Peyer's patch (tissue), 4 donors: ENCODE results near the gene DNAJA4. TPM values are rescaled to one million over a fixed set of nuclear protein-coding genes. Genes with fewer than 3 reads are reported as not detected.

Experiments
- DNase-seq, 3 donors: peaks; one replicate each; pipeline ENCODE4 v3.0.0-alpha.2; 2017 to 2019
- H3K27ac ChIP-seq, 4 donors: fragments of 200-600 bp; sonication (generic); one replicate each; pipeline ENCODE4 v1.5.1; 2016 to 2019
- H3K27me3 ChIP-seq, 2 donors: fragments of 200-600 bp; sonication (generic); one replicate each; pipeline ENCODE4 v1.5.1; 2019
- H3K36me3 ChIP-seq, 3 donors: fragments of 200-600 bp; sonication (generic); one replicate each; pipeline ENCODE4 v1.5.1; 2016 to 2019
- H3K4me1 ChIP-seq, 4 donors: fragments of 200-600 bp; sonication (generic); one replicate each; pipeline ENCODE4 v1.5.1; 2016 to 2019
- H3K4me3 ChIP-seq, 4 donors: fragments of 200-600 bp; sonication (generic); 1 replicate in 3 of 4; 2 replicates in 1 of 4; pipeline ENCODE4 v1.5.1; 2016 to 2019; ENCODE audit warnings: mild to moderate bottlenecking in 1 of 4
- H3K9me3 ChIP-seq, 4 donors: fragments of 200-600 bp; sonication (generic); one replicate each; pipeline ENCODE4 v1.5.1; 2016 to 2019; ENCODE audit warnings: mild to moderate bottlenecking in 1 of 4
- POLR2A ChIP-seq, 2 donors: fragments of 450-650 bp; IDR thresholded peaks; one replicate each; pipeline ENCODE4 v1.5.1; 2017; ENCODE audit warnings: antibody characterized with exemption in 2 of 2, mild to moderate bottlenecking in 2 of 2, moderate library complexity in 2 of 2
- total RNA-seq, 4 donors: library from RNA; depleted of rRNA; stranded (reverse); fragments of >200 nt; gene quantifications; one replicate each; pipeline ENCODE4 v1.1.0, GENCODE V29; 2016
- TF ChIP-seq, protein P1 (sequence below), 6 experiments: fragments of 450-650 bp in 4 of 6; fragments of 200-600 bp in 2 of 6; sonication (generic) in 1 of 6; IDR thresholded peaks; one replicate each; pipeline ENCODE4 v1.5.1; 2017 to 2019; ENCODE audit warnings: antibody characterized with exemption in 6 of 6, mild to moderate bottlenecking in 3 of 6, moderate library complexity in 1 of 6

DNAJA4 gene
- total RNA-seq, 4 donors from 2014 or later: 25.6 to 48.9 (median 33.5) TPM

DNA sequence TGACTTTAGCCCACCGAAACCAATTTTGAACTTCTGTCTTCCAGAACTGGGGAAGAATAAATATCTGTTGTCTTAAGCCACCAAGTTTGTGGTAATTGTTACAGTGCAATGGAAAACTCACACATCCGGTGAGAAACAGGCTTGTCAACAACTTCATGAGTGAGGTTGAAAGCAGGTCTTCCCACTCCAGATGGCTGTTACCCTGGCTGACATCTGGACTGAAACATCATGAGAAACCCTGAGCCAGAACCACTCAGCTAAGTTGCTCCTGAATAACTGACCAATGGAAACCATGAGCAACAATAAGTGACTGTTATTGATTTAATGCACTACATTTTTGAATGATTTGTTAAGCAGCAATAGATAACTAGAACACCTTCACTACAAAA, 40.3 kb upstream of the DNAJA4 start:
- no peak for TF ChIP-seq POLR2A (IDR thresholded peaks at IDR 0.05)
- TF ChIP-seq, protein P1, sequence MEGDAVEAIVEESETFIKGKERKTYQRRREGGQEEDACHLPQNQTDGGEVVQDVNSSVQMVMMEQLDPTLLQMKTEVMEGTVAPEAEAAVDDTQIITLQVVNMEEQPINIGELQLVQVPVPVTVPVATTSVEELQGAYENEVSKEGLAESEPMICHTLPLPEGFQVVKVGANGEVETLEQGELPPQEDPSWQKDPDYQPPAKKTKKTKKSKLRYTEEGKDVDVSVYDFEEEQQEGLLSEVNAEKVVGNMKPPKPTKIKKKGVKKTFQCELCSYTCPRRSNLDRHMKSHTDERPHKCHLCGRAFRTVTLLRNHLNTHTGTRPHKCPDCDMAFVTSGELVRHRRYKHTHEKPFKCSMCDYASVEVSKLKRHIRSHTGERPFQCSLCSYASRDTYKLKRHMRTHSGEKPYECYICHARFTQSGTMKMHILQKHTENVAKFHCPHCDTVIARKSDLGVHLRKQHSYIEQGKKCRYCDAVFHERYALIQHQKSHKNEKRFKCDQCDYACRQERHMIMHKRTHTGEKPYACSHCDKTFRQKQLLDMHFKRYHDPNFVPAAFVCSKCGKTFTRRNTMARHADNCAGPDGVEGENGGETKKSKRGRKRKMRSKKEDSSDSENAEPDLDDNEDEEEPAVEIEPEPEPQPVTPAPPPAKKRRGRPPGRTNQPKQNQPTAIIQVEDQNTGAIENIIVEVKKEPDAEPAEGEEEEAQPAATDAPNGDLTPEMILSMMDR (IDR thresholded peaks at IDR 0.05): no peak
- H3K4me1 ChIP-seq: no peaks in the 10 kb centered on the region
- H3K36me3 ChIP-seq: no peaks in the 10 kb centered on the region
- H3K4me3 ChIP-seq: no peak overlapping the region
- no peak overlapping the region for H3K27ac ChIP-seq
- DNase-seq: no peak
- H3K9me3 ChIP-seq: no peaks in the 10 kb centered on the region
- no peaks in the 10 kb centered on the region for H3K27me3 ChIP-seq

- H3K27ac ChIP-seq: no peak overlapping the region
- no peak for DNase-seq
- no peak overlapping the region for H3K4me3 ChIP-seq
- no peaks in the 10 kb centered on the region for H3K4me1 ChIP-seq
- no peaks in the 10 kb centered on the region for H3K36me3 ChIP-seq
- no peak for TF ChIP-seq POLR2A (IDR thresholded peaks at IDR 0.05)
- TF ChIP-seq, protein P1 (IDR thresholded peaks at IDR 0.05): no peak
- H3K9me3 ChIP-seq: no peaks in the 10 kb centered on the region
- H3K27me3 ChIP-seq: no peaks in the 10 kb centered on the region
These were observed 38.4 kb upstream of the DNAJA4 start for GRCh38 chr15:78225783-78226541.

DNA sequence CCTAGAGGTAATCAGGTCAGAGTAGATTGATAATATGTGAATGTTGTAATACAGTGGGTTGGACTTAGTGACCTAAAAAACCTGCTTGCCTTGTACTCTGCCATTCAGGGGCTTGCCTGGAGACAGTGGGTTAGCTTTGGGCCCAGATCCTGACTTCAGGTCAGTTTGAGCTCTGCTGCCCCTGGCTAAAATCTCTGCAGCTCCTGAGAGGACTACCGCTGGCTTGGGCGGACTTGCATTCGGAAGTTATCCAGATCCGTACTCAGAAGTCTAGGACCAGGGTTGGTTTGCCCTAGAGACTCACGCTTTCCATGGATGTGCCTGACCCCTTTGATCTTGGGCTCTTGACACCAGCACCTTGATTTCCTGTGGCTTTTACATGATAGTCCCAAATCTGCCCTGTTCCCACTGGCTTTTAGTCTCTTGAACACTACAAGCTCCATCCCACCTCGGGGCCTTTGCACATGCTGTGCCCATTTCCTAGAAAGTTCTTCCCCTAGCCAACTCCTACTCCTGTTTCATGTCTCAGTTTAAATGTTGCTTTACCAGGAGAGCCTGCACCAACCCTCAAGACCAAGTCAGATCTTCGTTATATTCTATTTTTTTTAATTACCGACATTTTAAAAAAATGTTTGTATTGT, 35.9 kb upstream of the DNAJA4 start:
- Histone ChIP-seq H3K4me3 (no peak overlapping the region), H3K36me3 (no peaks in the 10 kb centered on the region), H3K4me1 (peaks cover 0 to 4% (median 2%) of the 10 kb centered on the region in 4 donors), H3K9me3 (no peaks in the 10 kb centered on the region), H3K27me3 (no peaks in the 10 kb centered on the region), H3K27ac (no peak overlapping the region)
- no peak for TF ChIP-seq POLR2A (IDR thresholded peaks at IDR 0.05)
- TF ChIP-seq, protein P1 (IDR thresholded peaks at IDR 0.05): no peak
- DNase-seq: no peak

DNA sequence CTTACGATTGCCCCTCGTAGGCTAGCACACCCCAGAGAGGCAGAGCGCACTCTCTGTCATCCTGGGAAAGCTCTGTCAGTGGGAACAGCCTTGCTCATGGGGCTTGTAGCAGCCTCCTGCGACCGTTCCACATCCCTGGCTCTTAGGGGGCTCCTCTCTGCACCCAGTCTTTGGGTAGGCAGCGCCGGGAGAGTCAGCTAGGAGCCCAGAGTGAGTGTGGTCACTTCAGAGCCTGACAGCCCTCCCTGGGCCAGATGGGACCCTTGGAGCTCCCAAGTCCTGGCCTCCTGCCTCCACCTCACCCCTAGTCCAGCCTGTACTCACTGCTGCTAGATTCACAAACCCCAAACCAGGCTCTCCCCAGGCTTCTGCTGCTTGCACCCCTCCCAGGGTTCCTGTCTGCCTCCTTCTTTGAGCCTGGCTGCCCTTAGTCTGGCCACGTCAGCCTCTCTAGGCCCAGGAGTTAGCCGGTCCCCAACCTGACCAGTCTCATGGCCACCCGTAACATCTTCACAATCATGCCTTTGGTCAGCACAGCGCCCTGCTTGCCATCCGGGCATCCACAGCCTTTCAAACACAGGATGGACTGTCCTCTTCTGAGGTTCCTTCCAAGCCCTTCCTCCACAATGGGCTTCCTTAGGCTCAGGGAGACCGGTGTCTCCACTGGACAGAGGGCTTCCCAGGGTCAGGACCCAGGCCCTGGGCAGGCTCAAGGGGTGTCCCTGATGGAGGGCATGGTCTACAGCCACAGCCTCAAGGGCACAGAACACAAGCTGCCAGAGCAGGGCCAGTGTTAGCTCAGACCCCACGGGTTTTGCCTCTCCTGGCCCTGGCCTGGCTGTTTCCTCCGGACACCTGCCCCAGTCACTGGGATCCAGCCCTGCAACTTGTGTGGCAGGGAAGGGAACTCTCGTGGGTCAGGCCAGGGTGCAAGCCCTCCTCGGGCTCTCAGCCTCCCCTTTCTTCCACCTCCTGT, 34.6 kb upstream of the DNAJA4 start:
- Histone ChIP-seq H3K27ac (no peak overlapping the region), H3K4me3 (no peak overlapping the region), H3K36me3 (no peaks in the 10 kb centered on the region), H3K27me3 (no peaks in the 10 kb centered on the region), H3K9me3 (no peaks in the 10 kb centered on the region), H3K4me1 (peaks cover 0 to 4% (median 2%) of the 10 kb centered on the region in 4 donors)
- DNase-seq: no peak
- no peak for TF ChIP-seq POLR2A (IDR thresholded peaks at IDR 0.05)

DNA sequence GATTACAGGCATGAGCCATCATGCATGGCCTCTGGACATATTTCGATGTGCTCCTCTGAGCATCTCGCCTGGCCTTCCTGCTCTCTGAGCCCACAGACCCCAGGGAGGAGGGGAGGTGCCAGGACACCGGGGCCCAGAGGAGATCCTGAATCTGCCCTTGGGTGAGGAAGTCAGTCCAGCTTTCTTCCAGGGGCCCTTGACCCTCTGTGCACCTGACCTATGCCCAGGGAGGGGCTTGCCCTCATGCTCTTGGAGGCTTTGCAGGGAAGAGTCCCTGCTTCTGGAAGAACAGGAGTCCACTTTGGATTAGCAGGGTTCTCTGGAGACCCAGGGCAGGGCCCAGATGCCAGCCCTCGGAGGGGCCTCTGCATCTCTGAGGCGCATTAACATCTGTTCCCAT, 31.4 kb upstream of the DNAJA4 start:
- Histone ChIP-seq H3K4me3 (no peak overlapping the region), H3K36me3 (no peaks in the 10 kb centered on the region), H3K9me3 (no peaks in the 10 kb centered on the region), H3K4me1 (peaks cover 0 to 4% (median 2%) of the 10 kb centered on the region in 4 donors), H3K27ac (peak overlapping the region in 1 of 4 donors; percentile 52), H3K27me3 (no peaks in the 10 kb centered on the region)
- no peak for TF ChIP-seq POLR2A (IDR thresholded peaks at IDR 0.05)
- TF ChIP-seq, protein P1 (IDR thresholded peaks at IDR 0.05): no peak
- peak in 2 of 3 donors; percentile 63 to 67 for DNase-seq
